ENCODE data around the gene AFAP1.
A peak's percentile ranks its signal among the peaks of the same experiment; 100 is the strongest.

Gene AFAP1

GRCh38 chr4:7767526-7767925 is 172.1 kb downstream of the AFAP1 start:
- no peak for DNase-seq (ENCODE audit: low read depth)

- no peak for DNase-seq (ENCODE audit: low read depth)
Observed at GRCh38 chr4:7766661-7767345, 172.9 kb downstream of the AFAP1 start.

GRCh38 chr4:7766086-7766485 is 173.6 kb downstream of the AFAP1 start:
- no peak for DNase-seq (ENCODE audit: low read depth)

GRCh38 chr4:7765666-7766065 is 174.0 kb downstream of the AFAP1 start:
- no peak for DNase-seq (ENCODE audit: low read depth)

GRCh38 chr4:7764466-7764865 is 175.2 kb downstream of the AFAP1 start:
- DNase-seq (ENCODE audit: low read depth), result no peak

- no peak for DNase-seq (ENCODE audit: low read depth)
Observed at GRCh38 chr4:7763788-7764187, 175.9 kb downstream of the AFAP1 start.

GRCh38 chr4:7763106-7763505 is 176.6 kb downstream of the AFAP1 start:
- no peak for DNase-seq (ENCODE audit: low read depth)

- no peak for DNase-seq (ENCODE audit: low read depth)
Observed at GRCh38 chr4:7762376-7763030, 177.2 kb downstream of the AFAP1 start.

GRCh38 chr4:7761720-7762119 is 177.9 kb downstream of the AFAP1 start:
- peak; percentile 31 for DNase-seq (ENCODE audit: low read depth)

GRCh38 chr4:7761312-7761711 is 178.3 kb downstream of the AFAP1 start:
- DNase-seq (ENCODE audit: low read depth), result no peak

GRCh38 chr4:7760706-7761105 is 179.0 kb downstream of the AFAP1 start:
- DNase-seq (ENCODE audit: low read depth), result no peak

- no peak for DNase-seq (ENCODE audit: low read depth)
Observed at GRCh38 chr4:7760228-7760627, 179.4 kb downstream of the AFAP1 start.

GRCh38 chr4:7759635-7760034 is 180.0 kb downstream of the AFAP1 start:
- DNase-seq (ENCODE audit: low read depth), result no peak

- DNase-seq (ENCODE audit: low read depth), result peak; percentile 74
Observed at GRCh38 chr4:7759216-7759615, 180.4 kb downstream of the AFAP1 start.

GRCh38 chr4:7758476-7758875 is 181.2 kb downstream of the AFAP1 start:
- no peak for DNase-seq (ENCODE audit: low read depth)

- no peak for DNase-seq (ENCODE audit: low read depth)
Observed at GRCh38 chr4:7757501-7758471, 181.9 kb downstream of the AFAP1 start.

GRCh38 chr4:7756561-7757355 is 182.9 kb downstream of the AFAP1 start:
- no peak for DNase-seq (ENCODE audit: low read depth)

- DNase-seq (ENCODE audit: low read depth), result no peak
Observed at GRCh38 chr4:7756071-7756470, 183.6 kb downstream of the AFAP1 start.

GRCh38 chr4:7755561-7755960 is 184.1 kb downstream of the AFAP1 start:
- no peak for DNase-seq (ENCODE audit: low read depth)

GRCh38 chr4:7754565-7755262 is 184.9 kb downstream of the AFAP1 start:
- no peak for DNase-seq (ENCODE audit: low read depth)

GRCh38 chr4:7753931-7754465 is 185.7 kb downstream of the AFAP1 start:
- DNase-seq (ENCODE audit: low read depth), result no peak

All from stimulated activated CD4-positive, alpha-beta T cell treated with anti-CD3 and anti-CD28 coated beads, Interleukin-2, amount 100 ng/mL, for 4 hours (primary cell).